GM18499 (cell line): Measurements from ENCODE around the gene SLC25A45.

Experiments used
- ATAC-seq: cut with Tn5 transposase; IDR thresholded peaks from one replicate; pipeline ENCODE4 v1.9.1; 2021; ENCODE audit warnings: moderate number of reproducible peaks; ENCODE audit not compliant: insufficient read depth, unreplicated experiment

The SLC25A45 gene

GRCh38 chr11:65410936-65411680, 28.7 kb upstream of the SLC25A45 start:
- ATAC-seq = no peak

GRCh38 chr11:65404638-65405339, 22.3 kb upstream of the SLC25A45 start:
- no peak for ATAC-seq

- no peak for ATAC-seq
Observed at GRCh38 chr11:65404210-65404609, 21.8 kb upstream of the SLC25A45 start.

- ATAC-seq = no peak
Observed at GRCh38 chr11:65403607-65404121, 21.2 kb upstream of the SLC25A45 start.

GRCh38 chr11:65402790-65403189, 20.3 kb upstream of the SLC25A45 start:
- ATAC-seq = no peak

GRCh38 chr11:65401803-65402248, 19.4 kb upstream of the SLC25A45 start:
- no peak for ATAC-seq

- ATAC-seq = no peak
Observed at GRCh38 chr11:65401073-65401802, 18.8 kb upstream of the SLC25A45 start.

GRCh38 chr11:65400307-65401072, 18.0 kb upstream of the SLC25A45 start:
- ATAC-seq = no peak

- no peak for ATAC-seq
Observed at GRCh38 chr11:65399845-65400244, 17.4 kb upstream of the SLC25A45 start.

- no peak for ATAC-seq
Observed at GRCh38 chr11:65399249-65399648, 16.8 kb upstream of the SLC25A45 start.

GRCh38 chr11:65398362-65398910, 16.0 kb upstream of the SLC25A45 start:
- no peak for ATAC-seq

- ATAC-seq = no peak
Observed at GRCh38 chr11:65396769-65397745, 14.6 kb upstream of the SLC25A45 start.

- no peak for ATAC-seq
Observed at GRCh38 chr11:65395961-65396530, 13.6 kb upstream of the SLC25A45 start.

GRCh38 chr11:65394125-65394536, 11.7 kb upstream of the SLC25A45 start:
- no peak for ATAC-seq

GRCh38 chr11:65393513-65394079, 11.2 kb upstream of the SLC25A45 start:
- ATAC-seq = no peak

GRCh38 chr11:65392899-65393298, 10.5 kb upstream of the SLC25A45 start:
- ATAC-seq = no peak

- ATAC-seq = no peak
Observed at GRCh38 chr11:65392186-65392829, 9.9 kb upstream of the SLC25A45 start.

GRCh38 chr11:65390996-65391395, 8.6 kb upstream of the SLC25A45 start:
- no peak for ATAC-seq
